Neural cell (in vitro differentiated cells): ENCODE data around the gene TSPOAP1. TPM values are rescaled to one million over a fixed set of nuclear protein-coding genes. Genes with fewer than 3 reads are reported as not detected.

Experiments
- H2AFZ ChIP-seq: fragments of 200-600, 300-800 bp; sonication (generic), shearing (Covaris generic); 2 replicates; pipeline ENCODE4 v1.6.0; 2014; ENCODE audit warnings: low read depth, mild to moderate bottlenecking, antibody characterized with exemption, low read length, moderate library complexity
- H3F3A ChIP-seq: fragments of 200-600 bp; shearing (Covaris generic); 2 replicates; pipeline ENCODE4 v1.6.1; 2016; ENCODE audit warnings: mild to moderate bottlenecking, moderate library complexity, mixed read lengths, antibody characterized with exemption, low read length; ENCODE audit not compliant: insufficient read depth, poor library complexity, severe bottlenecking
- H3K27ac ChIP-seq: fragments of 200-600, 300-800 bp; sonication (generic), shearing (Covaris generic); 2 replicates; pipeline ENCODE4 v1.5.1; 2014; ENCODE audit warnings: mild to moderate bottlenecking, low read length, moderate library complexity
- H3K27me3 ChIP-seq: fragments of 300-800, 200-600 bp; sonication (generic), shearing (Covaris generic); 2 replicates; pipeline ENCODE4 v1.6.0; 2014; ENCODE audit warnings: mild to moderate bottlenecking, low read depth, low read length, moderate library complexity; ENCODE audit not compliant: insufficient read depth
- H3K36me3 ChIP-seq: fragments of 300-800, 200-600 bp; sonication (generic), shearing (Covaris generic); 2 replicates; pipeline ENCODE4 v1.5.1; 2014; ENCODE audit warnings: mild to moderate bottlenecking, antibody characterized with exemption, low read length, moderate library complexity; ENCODE audit not compliant: insufficient read depth
- H3K4me2 ChIP-seq: fragments of 300-800, 200-600 bp; sonication (generic), shearing (Covaris generic); 2 replicates; pipeline ENCODE4 v1.6.0; 2014; ENCODE audit warnings: mild to moderate bottlenecking, low read length
- H3K4me3 ChIP-seq: fragments of 300-800, 200-600 bp; sonication (generic), shearing (Covaris generic); 2 replicates; pipeline ENCODE4 v1.5.1; 2014; ENCODE audit warnings: mild to moderate bottlenecking, low read length, moderate library complexity
- H3K79me2 ChIP-seq: fragments of 200-600 bp; shearing (Covaris generic); replicated peaks from 2 replicates; pipeline ENCODE4 v1.6.0; 2014; ENCODE audit warnings: mild to moderate bottlenecking, low read length, moderate library complexity; ENCODE audit not compliant: insufficient read depth
- H3K9ac ChIP-seq: fragments of 300-800, 200-600 bp; sonication (generic), shearing (Covaris generic); 2 replicates; pipeline ENCODE4 v1.6.1; 2016; ENCODE audit warnings: mild to moderate bottlenecking, low read length, mixed read lengths
- H3K9me2 ChIP-seq: fragments of 200-600 bp; shearing (Covaris generic); 2 replicates; pipeline ENCODE4 v1.6.1; 2016; ENCODE audit warnings: mild to moderate bottlenecking, low read length, mixed read lengths; ENCODE audit not compliant: insufficient read depth
- H3K9me3 ChIP-seq: fragments of 200-600, 300-800 bp; sonication (generic), shearing (Covaris generic); 2 replicates; pipeline ENCODE4 v1.6.1; 2016; ENCODE audit warnings: mild to moderate bottlenecking, mixed run types, low read length, moderate library complexity, mixed read lengths
- H4K20me1 ChIP-seq: fragments of 200-600 bp; shearing (Covaris generic); 2 replicates; pipeline ENCODE4 v1.6.1; 2016; ENCODE audit warnings: mild to moderate bottlenecking, mixed run types; ENCODE audit not compliant: insufficient read depth
- CTCF ChIP-seq: fragments of 450-650 bp; IDR thresholded peaks from 2 replicates; pipeline ENCODE4 v1.5.1; 2014; ENCODE audit warnings: antibody characterized with exemption, mild to moderate bottlenecking, moderate library complexity; ENCODE audit not compliant: poor library complexity, severe bottlenecking
- EP300 ChIP-seq: fragments of 450-650 bp; conservative IDR thresholded peaks from 2 replicates; pipeline ENCODE4 v1.6.1; 2014; ENCODE audit warnings: antibody characterized with exemption, mild to moderate bottlenecking, moderate library complexity; ENCODE audit not compliant: poor library complexity, severe bottlenecking
- EZH2 ChIP-seq: fragments of 200-600, 300-800 bp; shearing (Covaris generic), sonication (generic); IDR thresholded peaks from 2 replicates; pipeline ENCODE4 v1.6.1; 2014; ENCODE audit warnings: antibody characterized with exemption, low read length, borderline replicate concordance, mild to moderate bottlenecking; ENCODE audit not compliant: insufficient read depth, poor library complexity, severe bottlenecking
- MXI1 ChIP-seq: fragments of 450-650 bp; conservative IDR thresholded peaks from 2 replicates; pipeline ENCODE4 v1.6.1; 2014; ENCODE audit warnings: antibody characterized with exemption, mild to moderate bottlenecking; ENCODE audit not compliant: poor library complexity, severe bottlenecking
- POLR2AphosphoS5 ChIP-seq: IDR thresholded peaks from 2 replicates; pipeline ENCODE4 v1.6.1; 2012
- RAD21 ChIP-seq: fragments of 450-650 bp; conservative IDR thresholded peaks from 2 replicates; pipeline ENCODE4 v1.6.1; 2014; ENCODE audit warnings: antibody characterized with exemption, mild to moderate bottlenecking, moderate library complexity
- REST ChIP-seq: IDR thresholded peaks from 2 replicates; pipeline ENCODE4 v1.6.1; 2012; ENCODE audit warnings: borderline replicate concordance
- SMC3 ChIP-seq: fragments of 450-650 bp; conservative IDR thresholded peaks from 2 replicates; pipeline ENCODE4 v1.6.1; 2014; ENCODE audit warnings: antibody characterized with exemption, mild to moderate bottlenecking, moderate library complexity; ENCODE audit not compliant: poor library complexity
- TAF1 ChIP-seq: IDR thresholded peaks from 2 replicates; pipeline ENCODE4 v1.6.1; 2012; ENCODE audit warnings: low read depth
- polyA plus RNA-seq: library from polyadenylated mRNA; depleted of rRNA; stranded (reverse); fragments of >200 nt; gene quantifications from 2 replicates; pipeline ENCODE4 v1.2.3, GENCODE V29; 2014

Gene TSPOAP1
- polyA plus RNA-seq, 1 donor from 2014 or later = 103 TPM

- Histone ChIP-seq H3K9me2 (no peaks in the 10 kb centered on the region), H3K4me2 (no peak overlapping the region), H3F3A (no peaks in the 10 kb centered on the region), H3K27ac (no peak overlapping the region), H3K27me3 (no peaks in the 10 kb centered on the region), H3K4me3 (no peak overlapping the region), H3K9me3 (no peaks in the 10 kb centered on the region), H4K20me1 (no peaks in the 10 kb centered on the region), H3K9ac (no peak overlapping the region), H3K79me2 (peaks cover 11% of the 10 kb centered on the region), H2AFZ (no peak overlapping the region), H3K36me3 (peaks cover 8% of the 10 kb centered on the region)
- no peak for TF ChIP-seq SMC3
- no peak for TF ChIP-seq MXI1
- no peak for TF ChIP-seq REST
- TF ChIP-seq CTCF = no peak
- no peak for TF ChIP-seq RAD21
- TF ChIP-seq EZH2 = no peak
- TF ChIP-seq EP300 = no peak
- no peak for TF ChIP-seq POLR2AphosphoS5
- no peak for TF ChIP-seq TAF1
These were observed 19.4 kb upstream of the TSPOAP1 start for GRCh38 chr17:58348038-58348437.

- TF ChIP-seq RAD21 = no peak
- TF ChIP-seq POLR2AphosphoS5 = no peak
- TF ChIP-seq MXI1 = no peak
- TF ChIP-seq TAF1 = no peak
- TF ChIP-seq REST = no peak
- TF ChIP-seq CTCF = no peak
- TF ChIP-seq SMC3 = no peak
- TF ChIP-seq EZH2 = no peak
- no peak for TF ChIP-seq EP300
- no peak overlapping the region for H3K27ac ChIP-seq
- no peaks in the 10 kb centered on the region for H3K9me2 ChIP-seq
- H3K4me2 ChIP-seq = no peak overlapping the region
- no peaks in the 10 kb centered on the region for H4K20me1 ChIP-seq
- H3K9ac ChIP-seq = no peak overlapping the region
- H3K9me3 ChIP-seq = no peaks in the 10 kb centered on the region
- H3F3A ChIP-seq = no peaks in the 10 kb centered on the region
- no peaks in the 10 kb centered on the region for H3K79me2 ChIP-seq
- peaks cover 8% of the 10 kb centered on the region for H3K36me3 ChIP-seq
- no peak overlapping the region for H3K4me3 ChIP-seq
- no peak overlapping the region for H2AFZ ChIP-seq
- no peaks in the 10 kb centered on the region for H3K27me3 ChIP-seq
These were observed 16.9 kb upstream of the TSPOAP1 start for GRCh38 chr17:58345500-58345899.
